ENCODE measurements around the gene SLC49A3.

DNA sequence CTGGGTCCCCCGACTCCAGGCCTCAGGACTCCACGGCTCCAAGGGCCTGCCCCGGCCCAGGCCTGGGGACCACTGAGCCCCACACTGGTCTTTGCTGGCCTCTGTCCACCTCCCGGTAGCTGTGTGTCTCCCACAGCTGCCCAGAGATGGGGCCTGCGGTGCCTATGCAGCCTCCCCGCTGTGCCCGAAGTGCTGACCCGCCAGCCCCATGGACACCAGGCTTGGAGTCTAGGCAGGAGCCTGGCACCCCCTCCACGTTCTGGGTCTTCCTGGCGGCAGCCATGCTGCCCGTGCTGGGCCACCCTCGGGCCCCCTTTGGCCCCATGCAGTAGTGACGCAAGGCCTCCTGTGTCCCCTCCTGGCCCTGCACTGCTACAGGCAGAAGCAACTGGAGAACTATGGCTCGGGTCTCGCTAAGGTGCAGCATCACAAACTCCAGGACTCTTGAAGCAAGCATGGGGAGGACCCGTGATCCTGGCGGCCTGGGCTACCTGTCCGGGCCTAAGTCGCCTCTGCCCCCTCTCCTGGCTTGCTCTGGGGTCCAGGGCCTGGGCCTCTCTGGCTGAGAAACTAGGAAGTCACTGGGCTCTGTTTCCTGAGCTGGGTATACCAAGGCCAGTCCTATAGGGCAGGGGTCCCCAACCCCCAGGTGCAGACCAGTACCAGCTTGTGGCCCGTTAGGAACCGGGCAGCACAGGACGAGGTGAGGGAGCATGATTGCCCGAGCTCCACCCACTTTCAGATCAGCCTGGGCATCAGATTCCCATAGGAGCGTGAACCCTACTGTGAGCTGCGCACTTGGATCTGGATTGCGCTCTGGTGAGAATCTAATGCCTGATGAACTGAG, 13.7 kb downstream of the SLC49A3 start:
- TF ChIP-seq, protein P1, sequence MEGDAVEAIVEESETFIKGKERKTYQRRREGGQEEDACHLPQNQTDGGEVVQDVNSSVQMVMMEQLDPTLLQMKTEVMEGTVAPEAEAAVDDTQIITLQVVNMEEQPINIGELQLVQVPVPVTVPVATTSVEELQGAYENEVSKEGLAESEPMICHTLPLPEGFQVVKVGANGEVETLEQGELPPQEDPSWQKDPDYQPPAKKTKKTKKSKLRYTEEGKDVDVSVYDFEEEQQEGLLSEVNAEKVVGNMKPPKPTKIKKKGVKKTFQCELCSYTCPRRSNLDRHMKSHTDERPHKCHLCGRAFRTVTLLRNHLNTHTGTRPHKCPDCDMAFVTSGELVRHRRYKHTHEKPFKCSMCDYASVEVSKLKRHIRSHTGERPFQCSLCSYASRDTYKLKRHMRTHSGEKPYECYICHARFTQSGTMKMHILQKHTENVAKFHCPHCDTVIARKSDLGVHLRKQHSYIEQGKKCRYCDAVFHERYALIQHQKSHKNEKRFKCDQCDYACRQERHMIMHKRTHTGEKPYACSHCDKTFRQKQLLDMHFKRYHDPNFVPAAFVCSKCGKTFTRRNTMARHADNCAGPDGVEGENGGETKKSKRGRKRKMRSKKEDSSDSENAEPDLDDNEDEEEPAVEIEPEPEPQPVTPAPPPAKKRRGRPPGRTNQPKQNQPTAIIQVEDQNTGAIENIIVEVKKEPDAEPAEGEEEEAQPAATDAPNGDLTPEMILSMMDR (IDR thresholded peaks at IDR 0.05 in 2 of 3, conservative IDR thresholded peaks at IDR 0.05 in 1 of 3; ENCODE audit: borderline replicate concordance in 1 of 3, insufficient read depth in 1 of 3, low read depth in 2 of 3, low read length in 2 of 3) = no peak
- no peak for TF ChIP-seq SIN3A (IDR thresholded peaks at IDR 0.05; ENCODE audit: low read depth)

Measured in HCT116 (cell line).